Esophagus (tissue), 2 donors: Measurements from ENCODE around the gene DEPP1. TPM values are rescaled to one million over a fixed set of nuclear protein-coding genes. Genes with fewer than 3 reads are reported as not detected.

Experiments
- H3K27ac ChIP-seq, 2 donors: one replicate each; pipeline ENCODE4 v1.5.1; 2013; ENCODE audit warnings: low read depth in 2 of 2, mild to moderate bottlenecking in 2 of 2, inconsistent platforms in 1 of 2, low read length in 1 of 2, moderate library complexity in 1 of 2
- H3K27me3 ChIP-seq, 2 donors: one replicate each; pipeline ENCODE4 v1.6.1; 2013; ENCODE audit warnings: low read length in 2 of 2, control low read depth in 1 of 2, mild to moderate bottlenecking in 1 of 2; ENCODE audit not compliant: insufficient read depth in 2 of 2, control insufficient read depth in 1 of 2
- H3K36me3 ChIP-seq, 2 donors: one replicate each; pipeline ENCODE4 v1.6.1; 2013; ENCODE audit warnings: low read length in 1 of 2; ENCODE audit not compliant: control insufficient read depth in 2 of 2, insufficient read depth in 2 of 2
- H3K4me1 ChIP-seq, 2 donors: one replicate each; pipeline ENCODE4 v1.6.1; 2013; ENCODE audit warnings: low read length in 1 of 2; ENCODE audit not compliant: control insufficient read depth in 2 of 2, insufficient read depth in 2 of 2
- H3K4me3 ChIP-seq, 2 donors: one replicate each; pipeline ENCODE4 v1.5.1; 2013; ENCODE audit warnings: low read length in 2 of 2, mild to moderate bottlenecking in 2 of 2, low read depth in 1 of 2, moderate library complexity in 1 of 2
- H3K9me3 ChIP-seq, 2 donors: one replicate each; pipeline ENCODE4 v1.6.1; 2013; ENCODE audit warnings: mild to moderate bottlenecking in 2 of 2, low read depth in 1 of 2, low read length in 1 of 2, moderate library complexity in 1 of 2; ENCODE audit not compliant: control insufficient read depth in 2 of 2, insufficient read depth in 1 of 2
- WGBS, 2 donors: extraction: QIAGEN DNeasy Blood & Tissue Kit; methylation state at CpG; one replicate each; pipeline ENCODE4 v1.1.7; 2013; 5-methylcytosine and 5-hydroxymethylcytosine counted together
- polyA plus RNA-seq, 2 donors: library from polyadenylated mRNA; stranded (reverse); fragments of 200-250 nt; gene quantifications; one replicate each; pipeline ENCODE4 v1.2.3, GENCODE V29; 2013
- donor health status: healthy with polysubstance abuse.
- donor health status: Bipolar disorder and iron deficiency.

The DEPP1 gene
- polyA plus RNA-seq, 2 donors: 7.7 to 29.0 TPM

GRCh38 chr10:44929356-44930255 is 49.0 kb downstream of the DEPP1 start:
- WGBS, 2 donors: 77 to 78% methylated on average over 8 of the region's 8 CpGs
- Histone ChIP-seq H3K4me1 (peaks cover 2% of the 10 kb centered on the region in 2 donors), H3K27ac (no peak overlapping the region), H3K36me3 (no peaks in the 10 kb centered on the region), H3K9me3 (no peaks in the 10 kb centered on the region), H3K4me3 (no peak overlapping the region), H3K27me3 (no peaks in the 10 kb centered on the region)

GRCh38 chr10:44928462-44928861 is 50.1 kb downstream of the DEPP1 start:
- Histone ChIP-seq H3K9me3 (no peaks in the 10 kb centered on the region), H3K4me3 (no peak overlapping the region), H3K27me3 (no peaks in the 10 kb centered on the region), H3K4me1 (peaks cover 2% of the 10 kb centered on the region in 2 donors), H3K36me3 (no peaks in the 10 kb centered on the region), H3K27ac (no peak overlapping the region)

- H3K36me3 ChIP-seq: no peaks in the 10 kb centered on the region
- no peak overlapping the region for H3K27ac ChIP-seq
- peaks cover 2% of the 10 kb centered on the region in 2 donors for H3K4me1 ChIP-seq
- no peak overlapping the region for H3K4me3 ChIP-seq
- H3K27me3 ChIP-seq: no peaks in the 10 kb centered on the region
- 45 to 50% methylated on average over 2 of the region's 2 CpGs for WGBS, 2 donors
- no peaks in the 10 kb centered on the region for H3K9me3 ChIP-seq
Measured at GRCh38 chr10:44927352-44927751, 51.3 kb downstream of the DEPP1 start.

- no peak overlapping the region for H3K27ac ChIP-seq
- no peaks in the 10 kb centered on the region for H3K9me3 ChIP-seq
- peaks cover 2% of the 10 kb centered on the region in 2 donors for H3K4me1 ChIP-seq
- H3K36me3 ChIP-seq: no peaks in the 10 kb centered on the region
- no peaks in the 10 kb centered on the region for H3K27me3 ChIP-seq
- 64 to 67% methylated on average over 10 of the region's 10 CpGs for WGBS, 2 donors
- H3K4me3 ChIP-seq: no peak overlapping the region
Measured at GRCh38 chr10:44926751-44927351, 51.8 kb downstream of the DEPP1 start.

Other genes with a start within 250 kb of the DEPP1 start
- gene TMEM72, start 67.5 kb downstream of the DEPP1 start, polyA plus RNA-seq: not detected
- gene RASSF4, start 19.0 kb downstream of the DEPP1 start, polyA plus RNA-seq: 1 to 10 TPM; 3.6 to 3.7 TPM
- gene ZNF22, start 22.1 kb upstream of the DEPP1 start, polyA plus RNA-seq: 1 to 10 TPM; 4.6 to 5.4 TPM